ENCODE results near the gene MED27.

GRCh38 chr9:131925677-131926177, 153.9 kb downstream of the MED27 start:
- TF ChIP-seq, protein P1, sequence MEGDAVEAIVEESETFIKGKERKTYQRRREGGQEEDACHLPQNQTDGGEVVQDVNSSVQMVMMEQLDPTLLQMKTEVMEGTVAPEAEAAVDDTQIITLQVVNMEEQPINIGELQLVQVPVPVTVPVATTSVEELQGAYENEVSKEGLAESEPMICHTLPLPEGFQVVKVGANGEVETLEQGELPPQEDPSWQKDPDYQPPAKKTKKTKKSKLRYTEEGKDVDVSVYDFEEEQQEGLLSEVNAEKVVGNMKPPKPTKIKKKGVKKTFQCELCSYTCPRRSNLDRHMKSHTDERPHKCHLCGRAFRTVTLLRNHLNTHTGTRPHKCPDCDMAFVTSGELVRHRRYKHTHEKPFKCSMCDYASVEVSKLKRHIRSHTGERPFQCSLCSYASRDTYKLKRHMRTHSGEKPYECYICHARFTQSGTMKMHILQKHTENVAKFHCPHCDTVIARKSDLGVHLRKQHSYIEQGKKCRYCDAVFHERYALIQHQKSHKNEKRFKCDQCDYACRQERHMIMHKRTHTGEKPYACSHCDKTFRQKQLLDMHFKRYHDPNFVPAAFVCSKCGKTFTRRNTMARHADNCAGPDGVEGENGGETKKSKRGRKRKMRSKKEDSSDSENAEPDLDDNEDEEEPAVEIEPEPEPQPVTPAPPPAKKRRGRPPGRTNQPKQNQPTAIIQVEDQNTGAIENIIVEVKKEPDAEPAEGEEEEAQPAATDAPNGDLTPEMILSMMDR (conservative IDR thresholded peaks at IDR 0.05 in 1 of 2, IDR thresholded peaks at IDR 0.05 in 1 of 2; ENCODE audit: low read depth in 1 of 2, low read length in 2 of 2), result no peak
- no peak for TF ChIP-seq EZH2 (IDR thresholded peaks at IDR 0.05; ENCODE audit: low read length, missing control alignments)
